Measurements from ENCODE around the gene SYT1. TPM values are rescaled to one million over a fixed set of nuclear protein-coding genes. Genes with fewer than 3 reads are reported as not detected.

Gene SYT1
- total and polyA plus RNA-seq, 9 donors: 0.45 to 18.3 (median 9.7) TPM

- intact Hi-C loops (cut with DNase I): no loop called here
- TF ChIP-seq EP300 (IDR thresholded peaks at IDR 0.05) (no peak), CTCF (IDR thresholded peaks at IDR 0.05) (no peak), POLR2A (IDR thresholded peaks at IDR 0.05) (no peak)
- DNase-seq: no peak
- H3K27ac ChIP-seq: no peak overlapping the region
- no peaks in the 10 kb centered on the region for H3K27me3 ChIP-seq
- H3K4me1 ChIP-seq (ENCODE audit: insufficient read depth): no peaks in the 10 kb centered on the region
- no peaks in the 10 kb centered on the region for H3K9me3 ChIP-seq
- 94 to 96% (median 96%) methylated on average over 4 of the region's 4 CpGs for WGBS, 3 donors
- no peak overlapping the region for H3K4me3 ChIP-seq
- H3K36me3 ChIP-seq: no peaks in the 10 kb centered on the region
Measured at GRCh38 chr12:79441534-79441933, 577.0 kb downstream of the SYT1 start.

GRCh38 chr12:79442396-79442795, 577.8 kb downstream of the SYT1 start:
- Histone ChIP-seq H3K4me1 (ENCODE audit: insufficient read depth) (no peaks in the 10 kb centered on the region), H3K4me3 (no peak overlapping the region), H3K36me3 (no peaks in the 10 kb centered on the region), H3K27ac (no peak overlapping the region), H3K9me3 (no peaks in the 10 kb centered on the region), H3K27me3 (no peaks in the 10 kb centered on the region)
- no peak for DNase-seq
- intact Hi-C loops (cut with DNase I): no loop called here
- TF ChIP-seq EP300 (IDR thresholded peaks at IDR 0.05): no peak
- no peak for TF ChIP-seq CTCF (IDR thresholded peaks at IDR 0.05)
- TF ChIP-seq POLR2A (IDR thresholded peaks at IDR 0.05): no peak

GRCh38 chr12:79444089-79444488, 579.5 kb downstream of the SYT1 start:
- Histone ChIP-seq H3K27me3 (no peaks in the 10 kb centered on the region), H3K36me3 (no peaks in the 10 kb centered on the region), H3K4me1 (ENCODE audit: insufficient read depth) (no peaks in the 10 kb centered on the region), H3K27ac (no peak overlapping the region), H3K4me3 (no peak overlapping the region), H3K9me3 (no peaks in the 10 kb centered on the region)
- no peak for TF ChIP-seq EP300 (IDR thresholded peaks at IDR 0.05)
- no peak for TF ChIP-seq POLR2A (IDR thresholded peaks at IDR 0.05)
- no peak for TF ChIP-seq CTCF (IDR thresholded peaks at IDR 0.05)
- intact Hi-C loops (cut with DNase I): no loop called here
- DNase-seq: no peak

- no peaks in the 10 kb centered on the region for H3K9me3 ChIP-seq
- no peak overlapping the region for H3K4me3 ChIP-seq
- TF ChIP-seq POLR2A (IDR thresholded peaks at IDR 0.05): no peak
- TF ChIP-seq CTCF (IDR thresholded peaks at IDR 0.05): no peak
- no peak for TF ChIP-seq EP300 (IDR thresholded peaks at IDR 0.05)
- intact Hi-C loops (cut with DNase I): no loop called here
- H3K27ac ChIP-seq: no peak overlapping the region
- H3K36me3 ChIP-seq: no peaks in the 10 kb centered on the region
- peaks cover 10% of the 10 kb centered on the region for H3K4me1 ChIP-seq (ENCODE audit: insufficient read depth)
- WGBS, 3 donors: 89 to 92% (median 89%) methylated on average over 11 of the region's 11 CpGs
- peak in 1 of 5 donors; percentile 29 for DNase-seq
- no peaks in the 10 kb centered on the region for H3K27me3 ChIP-seq
Measured at GRCh38 chr12:79448816-79449215, 584.2 kb downstream of the SYT1 start.

GRCh38 chr12:79451365-79451764, 586.8 kb downstream of the SYT1 start:
- peak overlapping the region in 1 of 2 donors; percentile 44 for H3K27ac ChIP-seq

More at GRCh38 chr12:79451365-79451764, 586.8 kb downstream of the SYT1 start:
- Histone ChIP-seq H3K4me1 (ENCODE audit: insufficient read depth) (peaks cover 12% of the 10 kb centered on the region), H3K4me3 (no peak overlapping the region), H3K27me3 (no peaks in the 10 kb centered on the region), H3K9me3 (no peaks in the 10 kb centered on the region), H3K36me3 (no peaks in the 10 kb centered on the region)
- intact Hi-C loops (cut with DNase I): no loop called here
- TF ChIP-seq POLR2A (IDR thresholded peaks at IDR 0.05) (no peak), EP300 (IDR thresholded peaks at IDR 0.05) (no peak), CTCF (IDR thresholded peaks at IDR 0.05) (no peak)
- no peak for DNase-seq
